Germinal center (tissue), 1 donor: Measurements from ENCODE around the gene ODAD3.
"Not testable (repeated sequence)": the region's sequence is repeated elsewhere in the genome, so short reads cannot be mapped to it uniquely, and the experiment has no call there.

Source experiments
- DNase-seq: peaks from one replicate; pipeline ENCODE4 v3.0.0; 2012; ENCODE audit warnings: mixed read lengths, low spot score

ODAD3 gene

GRCh38 chr19:11437955-11438354, 3.0 kb upstream of the ODAD3 start:
- DNase-seq: peak; percentile 68

DNA sequence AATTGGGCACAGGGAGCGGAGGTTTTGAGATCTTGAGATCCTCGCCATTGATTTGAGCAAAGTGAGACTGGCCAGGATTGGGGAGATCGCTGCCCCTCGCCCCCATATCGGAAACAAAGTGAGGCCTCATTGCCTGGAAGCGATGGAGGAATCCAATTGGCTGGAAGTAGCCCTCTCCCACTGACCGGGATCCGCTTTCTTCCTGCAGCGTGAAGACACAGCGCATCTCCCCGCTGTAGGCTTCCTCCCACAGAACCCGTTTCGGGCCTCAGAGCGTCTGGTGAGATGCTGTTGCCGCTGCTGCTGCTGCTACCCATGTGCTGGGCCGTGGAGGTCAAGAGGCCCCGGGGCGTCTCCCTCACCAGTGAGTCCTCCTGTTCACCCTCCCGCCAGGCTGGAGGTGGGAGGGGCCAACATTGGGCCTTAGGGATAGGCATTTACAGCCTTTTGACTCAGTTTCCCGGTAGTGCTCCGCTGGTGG, 952 bp upstream of the ODAD3 start:
- no peak for DNase-seq

GRCh38 chr19:11434703-11435056, 241 bp downstream of the ODAD3 start:
- DNase-seq: peak; percentile 36

DNA sequence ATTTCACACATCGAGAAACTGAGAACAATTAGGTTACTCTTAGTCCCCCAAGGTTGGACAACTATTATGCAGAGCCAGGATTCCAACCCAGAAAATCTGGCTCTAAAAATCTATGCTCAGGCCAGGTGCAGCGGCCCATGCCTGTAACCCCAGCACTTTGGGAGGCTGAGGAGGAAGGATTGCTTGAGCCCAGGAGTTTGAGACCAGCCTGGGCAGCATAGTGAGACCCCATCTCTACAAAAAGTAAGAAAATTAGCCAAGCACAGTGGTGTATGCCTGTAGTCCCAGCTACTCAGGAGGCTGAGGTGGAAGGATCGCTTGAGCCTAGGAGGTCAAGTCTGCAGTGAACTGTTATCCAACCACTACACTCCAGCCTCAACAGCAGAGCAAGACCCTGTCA, 1.4 kb downstream of the ODAD3 start:
- not testable (repeated sequence) for DNase-seq

DNA sequence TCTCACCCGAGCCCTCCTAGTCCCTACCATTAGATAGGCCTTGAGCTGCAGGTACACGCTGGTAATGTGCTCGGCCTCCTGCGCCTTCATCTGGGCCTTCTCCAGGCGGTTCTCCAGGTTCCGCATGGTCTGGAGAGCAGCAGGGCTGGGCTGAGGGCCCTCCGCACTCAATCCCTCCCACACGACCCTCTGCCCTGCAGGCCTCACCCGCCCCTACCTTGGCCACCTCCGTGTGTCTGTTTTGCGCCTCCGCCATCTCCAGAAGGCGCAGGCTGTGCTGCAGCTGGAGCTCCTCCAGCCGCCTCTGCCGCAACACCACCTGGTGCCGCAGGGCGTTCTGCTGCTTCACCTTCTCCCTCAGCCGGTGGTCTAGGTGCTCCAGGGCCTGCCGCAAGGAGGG, 8.3 kb downstream of the ODAD3 start:
- no peak for DNase-seq

DNA sequence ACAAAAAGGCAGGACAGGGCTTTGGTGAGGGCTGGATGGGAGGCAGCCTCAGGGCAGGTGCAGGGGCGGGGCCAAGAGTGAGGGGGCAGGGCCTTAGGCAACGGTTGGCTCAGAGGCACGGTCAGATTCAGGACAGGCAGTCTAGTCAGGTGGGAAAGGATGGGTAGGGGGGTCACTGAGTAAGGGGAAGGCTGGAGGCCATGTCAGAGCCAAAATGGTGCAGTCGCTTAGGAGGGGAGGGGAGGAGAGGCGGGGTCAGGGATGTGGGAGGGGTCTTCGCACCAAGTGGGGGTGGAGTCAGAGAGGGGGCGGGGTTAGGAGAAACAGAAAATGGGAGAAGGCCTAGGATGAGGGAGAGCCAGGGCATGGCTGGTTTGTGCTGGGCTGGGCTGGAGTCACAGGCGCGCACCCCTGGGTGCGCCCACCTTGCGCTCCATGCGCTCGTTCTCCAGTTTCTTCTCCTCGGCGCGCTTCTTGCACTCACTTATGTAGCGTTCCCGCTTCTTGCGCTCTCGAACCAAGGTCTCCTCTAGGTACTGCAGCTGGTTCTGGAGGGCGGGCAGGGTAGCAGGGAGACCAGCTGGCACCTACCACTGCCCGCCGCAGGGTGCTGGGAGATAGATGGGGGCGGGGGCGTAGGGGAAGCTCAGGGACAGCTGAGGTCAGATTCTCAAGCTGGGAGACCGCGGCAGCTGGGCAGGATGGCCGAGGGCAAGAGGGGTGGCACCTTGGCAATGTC, 9.0 kb downstream of the ODAD3 start:
- DNase-seq: no peak

- DNase-seq: no peak
Observed at GRCh38 chr19:11423791-11424181, 11.1 kb downstream of the ODAD3 start.

GRCh38 chr19:11423164-11423790, 11.6 kb downstream of the ODAD3 start:
- DNase-seq: no peak

DNA sequence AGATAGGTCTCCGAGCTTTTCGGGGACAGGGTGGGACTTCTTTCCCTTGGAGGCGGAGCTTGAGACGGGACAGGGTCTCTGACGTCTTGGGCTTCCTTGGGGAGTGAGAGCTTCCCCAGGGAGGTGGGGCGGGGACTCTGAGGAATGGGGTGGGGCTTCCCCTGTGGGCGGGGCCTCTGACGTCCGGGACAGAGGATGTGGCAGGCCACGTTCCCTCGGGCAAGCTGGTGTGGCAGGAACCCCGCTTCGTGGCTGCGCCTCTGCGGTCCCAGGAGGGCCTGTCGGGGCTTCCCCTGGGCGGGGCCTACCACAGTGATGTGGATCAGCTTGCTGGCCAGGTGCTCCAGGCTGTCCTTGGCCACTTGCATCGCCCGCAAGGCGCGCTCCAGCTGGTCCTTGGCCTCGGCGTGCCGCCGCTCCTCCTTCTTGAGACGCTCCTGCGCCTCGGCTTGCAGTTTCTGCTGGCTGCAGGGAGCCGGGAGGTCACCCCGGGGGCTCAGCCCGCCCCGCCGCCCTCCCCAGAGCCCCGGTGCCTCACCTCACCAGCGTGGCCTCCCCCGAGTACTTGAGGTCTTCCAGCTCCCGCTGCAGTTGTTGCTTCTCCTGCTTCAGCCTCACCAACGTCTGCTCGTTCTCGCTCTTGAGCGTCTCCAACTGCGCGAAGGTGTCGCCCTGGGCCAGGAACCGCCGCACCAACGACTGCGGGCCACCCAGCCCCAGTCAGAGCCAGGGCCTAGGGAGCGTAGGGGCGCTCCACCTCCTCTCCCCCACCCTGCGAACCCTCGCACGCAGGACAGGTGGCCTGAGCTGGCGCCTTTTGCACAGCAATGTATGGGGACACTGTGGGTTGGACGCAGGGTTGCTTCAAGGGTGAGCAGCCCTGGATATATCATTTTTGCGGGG, 12.5 kb downstream of the ODAD3 start:
- peak; percentile 94 for DNase-seq

GRCh38 chr19:11421371-11422098, 13.4 kb downstream of the ODAD3 start:
- DNase-seq: peak; percentile 82

GRCh38 chr19:11420429-11421370, 14.2 kb downstream of the ODAD3 start:
- peak; percentile 55 for DNase-seq

DNA sequence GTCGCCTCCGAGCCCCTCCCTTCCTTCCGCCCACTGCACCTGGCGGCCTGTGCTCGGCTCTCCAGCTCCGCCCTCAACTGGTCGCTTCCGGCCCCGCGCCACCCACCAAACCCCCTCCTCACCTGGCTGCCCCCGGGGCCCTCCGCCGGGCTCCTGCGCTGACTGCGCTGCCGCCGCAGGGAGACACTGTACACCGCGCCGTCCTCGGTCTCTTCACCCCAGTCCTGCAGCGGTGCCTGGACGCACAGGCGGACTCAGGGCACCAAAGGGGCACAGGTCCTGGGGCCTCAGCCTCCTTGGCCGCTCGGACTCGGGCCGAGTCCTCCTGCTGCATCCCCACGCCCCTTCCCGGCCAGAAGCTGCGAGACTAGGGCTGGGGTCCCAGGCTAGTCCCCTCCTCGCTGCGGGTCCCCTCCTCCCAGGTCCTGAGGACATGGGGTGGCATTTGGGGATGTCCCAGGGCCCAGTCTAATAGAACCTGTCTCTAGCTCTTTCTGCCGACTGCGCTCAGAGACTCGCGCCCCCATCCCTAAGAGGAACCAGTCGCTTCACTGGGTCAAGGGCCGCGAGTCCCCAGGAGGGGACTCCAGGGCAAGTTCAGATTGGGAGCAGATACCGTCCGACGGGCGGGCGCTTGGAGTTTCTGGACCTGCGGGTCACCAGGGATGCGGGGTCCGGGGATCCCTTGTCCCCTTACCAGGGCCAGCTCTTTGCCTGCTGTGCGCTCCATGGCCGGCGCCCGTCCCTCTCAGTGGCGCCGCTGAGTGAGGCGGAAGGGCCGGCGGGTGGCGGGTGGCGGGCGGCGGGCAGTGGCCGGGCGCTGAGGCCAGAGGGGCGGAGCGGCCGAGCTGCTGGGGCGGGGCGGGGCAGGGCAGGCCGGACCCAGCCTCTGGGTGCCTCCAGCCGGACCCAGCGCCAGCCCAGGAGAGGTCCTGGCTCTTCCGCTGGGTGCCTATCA, 16.1 kb downstream of the ODAD3 start, which contains the start of gene RGL3:
Gene RGL3 (minus strand): TSS at position 766 of the 958 bp plus-strand sequence. CDS start 36 bp downstream, at position 730.
- DNase-seq: no peak

GRCh38 chr19:11418094-11418548, 16.8 kb downstream of the ODAD3 start:
- no peak for DNase-seq

DNA sequence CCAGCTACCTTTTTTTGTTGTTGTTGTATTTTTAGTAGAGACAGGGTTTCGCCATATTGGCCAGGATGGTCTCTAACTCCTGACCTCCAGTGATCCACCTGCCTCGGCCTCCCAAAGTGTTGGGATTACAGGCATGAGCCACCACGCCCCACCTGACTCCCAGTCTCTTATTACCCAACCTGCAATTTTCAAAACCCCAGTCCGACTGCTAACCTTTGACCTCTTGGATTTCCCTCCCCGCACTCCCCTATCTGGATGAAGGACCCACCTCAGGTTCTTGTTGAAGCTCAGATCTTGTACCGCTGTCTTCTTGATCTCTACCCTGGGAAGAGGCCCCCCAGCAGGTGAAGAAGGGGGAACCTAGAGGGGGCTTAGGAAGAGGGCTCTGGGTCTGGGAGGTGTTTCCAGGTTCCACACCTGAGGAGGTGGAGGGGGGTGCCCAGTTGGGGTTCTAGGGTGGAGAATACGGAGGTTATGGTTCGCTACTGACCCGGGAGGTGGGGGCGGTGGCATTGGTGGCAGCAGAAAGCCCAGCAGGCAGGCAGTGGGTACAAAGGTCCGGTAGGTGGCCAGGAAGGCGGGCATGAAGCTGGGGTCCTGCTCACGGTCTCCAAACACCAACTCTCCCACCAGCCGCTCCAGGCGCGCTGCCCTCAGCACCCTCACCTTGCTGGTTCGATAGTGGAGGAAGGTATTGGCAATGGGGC, 18.4 kb downstream of the ODAD3 start:
- no peak for DNase-seq

- DNase-seq: no peak
Observed at GRCh38 chr19:11414544-11414943, 20.4 kb downstream of the ODAD3 start.

DNA sequence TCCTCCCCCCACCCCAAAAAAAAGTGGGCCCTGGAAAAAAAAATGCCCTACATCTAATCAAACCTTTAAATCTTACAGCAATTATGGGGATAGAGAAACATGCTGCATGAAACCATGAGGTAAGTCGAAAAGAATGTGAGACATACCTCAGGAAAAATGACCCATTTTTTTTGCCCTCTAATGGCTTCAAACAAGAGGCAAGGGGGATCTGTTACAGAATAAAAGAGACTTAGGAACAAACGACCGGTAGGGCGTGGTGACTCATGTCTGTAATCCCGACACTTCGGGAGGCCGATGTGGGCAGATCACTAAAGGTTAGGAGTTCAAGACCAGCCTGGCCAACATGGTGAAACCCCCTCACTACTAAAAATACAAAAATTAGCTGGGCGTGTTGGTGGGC, 24.2 kb downstream of the ODAD3 start:
- no peak for DNase-seq

DNA sequence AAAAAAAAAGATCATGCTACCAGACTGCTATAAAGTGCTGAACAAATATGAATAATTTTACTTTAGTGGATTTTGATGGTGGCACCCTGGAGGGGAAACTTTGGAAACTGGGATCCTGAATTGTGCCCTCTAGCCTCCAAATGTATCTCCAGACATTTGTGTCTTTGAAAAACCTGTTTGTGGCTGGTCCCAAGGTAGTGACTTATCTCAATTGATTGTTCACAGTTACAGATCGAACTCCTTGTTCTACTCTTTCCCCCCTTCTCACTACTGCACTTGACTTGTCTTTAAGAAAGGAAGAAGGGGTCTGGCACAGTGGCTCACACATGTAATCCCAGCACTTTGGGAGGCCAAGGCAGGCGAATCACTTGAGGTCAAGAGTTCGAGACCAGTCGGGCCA, 26.3 kb downstream of the ODAD3 start:
- DNase-seq: no peak

- not testable (repeated sequence) for DNase-seq
Observed at GRCh38 chr19:11406703-11407236, 28.2 kb downstream of the ODAD3 start.
